GM21723 (cell line): Measurements from ENCODE around the gene DDX52.

Experiments used
- ATAC-seq: cut with Tn5 transposase; IDR thresholded peaks from one replicate; pipeline ENCODE4 v1.9.1; 2021; ENCODE audit warnings: mild to moderate bottlenecking, moderate library complexity; ENCODE audit not compliant: unreplicated experiment

DDX52 gene

DNA sequence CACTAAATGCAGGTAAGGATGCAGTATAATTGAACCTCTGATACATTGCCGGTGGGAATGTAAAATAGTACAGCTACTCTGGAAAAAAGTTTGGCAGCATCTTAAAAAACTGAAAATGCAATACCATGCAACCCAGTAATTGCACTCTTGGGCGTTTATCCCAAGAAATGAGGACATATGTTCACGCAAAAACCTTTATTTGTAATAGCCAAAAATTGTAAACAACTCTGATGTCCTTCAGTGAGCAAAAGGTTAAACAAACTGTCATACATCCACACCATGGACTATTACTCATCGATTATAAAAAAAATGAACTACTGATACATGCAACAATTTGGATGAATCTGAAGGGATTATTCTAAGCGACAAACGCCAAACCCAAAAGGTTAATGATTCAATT, 51.0 kb downstream of the DDX52 start:
- no peak for ATAC-seq

DNA sequence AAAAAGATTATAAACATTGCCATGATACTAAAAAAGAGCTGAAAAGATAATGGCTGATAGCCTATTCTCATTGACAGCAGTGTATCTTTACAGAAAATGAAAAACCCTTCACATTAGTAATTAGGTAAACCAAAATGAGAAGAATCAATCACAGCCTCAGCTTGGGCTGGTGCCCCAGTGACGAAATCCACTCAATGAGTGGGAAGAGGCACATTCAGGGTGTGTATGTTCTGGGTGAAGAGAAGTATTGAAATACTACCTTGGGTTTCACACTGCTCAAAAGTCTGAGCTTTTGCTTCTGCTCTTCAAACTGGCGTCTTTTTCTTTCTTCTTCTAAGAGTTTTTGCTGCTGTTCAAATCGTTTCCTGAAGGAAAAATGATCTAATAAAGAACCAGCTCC, 58.2 kb downstream of the DDX52 start:
- ATAC-seq: no peak

DNA sequence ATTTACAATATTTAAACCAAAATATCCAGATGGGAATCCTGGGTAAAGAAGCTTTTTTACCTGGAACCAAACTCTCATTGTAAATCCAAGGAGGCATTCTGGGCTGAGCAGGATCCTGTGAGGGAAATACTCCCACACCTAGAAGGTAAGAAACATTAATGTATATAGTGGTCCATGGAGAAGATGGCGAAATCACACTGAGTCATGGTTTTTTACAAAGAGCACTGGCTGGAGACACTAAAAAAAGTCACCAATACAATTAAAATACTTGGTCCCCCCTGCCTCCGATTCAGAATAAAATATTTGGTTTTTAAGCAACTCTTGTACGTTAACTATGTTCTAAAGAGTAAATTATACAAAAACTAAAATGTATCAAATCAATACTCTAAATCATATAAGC, 67.0 kb downstream of the DDX52 start:
- no peak for ATAC-seq

DNA sequence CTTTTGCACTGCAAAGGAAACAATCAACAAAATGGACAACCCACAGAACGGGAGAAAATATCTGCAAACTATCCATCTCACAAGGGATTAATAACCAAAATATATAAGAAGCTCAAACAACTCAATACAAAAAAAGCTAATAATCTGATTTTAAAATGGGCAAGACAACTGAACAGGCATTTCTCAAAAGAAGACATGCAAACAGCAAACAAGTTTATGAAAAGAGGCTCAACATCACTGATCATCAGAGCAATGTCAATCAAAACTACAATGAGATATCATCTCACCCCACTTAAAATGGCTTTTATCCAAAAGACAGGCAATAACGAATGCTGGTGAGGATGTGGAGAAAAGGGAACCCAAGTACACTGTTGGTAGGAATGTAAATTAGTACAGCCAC, 68.8 kb downstream of the DDX52 start:
- ATAC-seq: no peak

DNA sequence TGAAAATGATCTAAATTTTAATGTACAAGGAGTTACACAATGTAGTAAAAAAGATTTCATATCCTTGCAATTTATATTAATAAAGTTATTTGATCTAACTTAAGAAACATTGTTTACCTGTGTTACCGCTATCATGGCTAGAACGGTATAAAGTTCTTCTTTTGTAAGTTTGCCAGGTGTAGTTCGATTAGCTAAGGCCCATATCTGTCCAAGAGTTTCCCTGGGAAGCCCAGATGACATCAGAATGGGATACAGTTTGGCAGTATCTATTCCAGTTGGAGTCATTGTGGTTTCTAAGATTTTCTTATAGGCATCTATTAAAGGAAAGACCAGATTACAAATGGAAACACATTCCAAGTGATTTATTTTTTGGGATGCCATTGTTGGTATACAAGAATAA, 71.6 kb downstream of the DDX52 start:
- no peak for ATAC-seq

DNA sequence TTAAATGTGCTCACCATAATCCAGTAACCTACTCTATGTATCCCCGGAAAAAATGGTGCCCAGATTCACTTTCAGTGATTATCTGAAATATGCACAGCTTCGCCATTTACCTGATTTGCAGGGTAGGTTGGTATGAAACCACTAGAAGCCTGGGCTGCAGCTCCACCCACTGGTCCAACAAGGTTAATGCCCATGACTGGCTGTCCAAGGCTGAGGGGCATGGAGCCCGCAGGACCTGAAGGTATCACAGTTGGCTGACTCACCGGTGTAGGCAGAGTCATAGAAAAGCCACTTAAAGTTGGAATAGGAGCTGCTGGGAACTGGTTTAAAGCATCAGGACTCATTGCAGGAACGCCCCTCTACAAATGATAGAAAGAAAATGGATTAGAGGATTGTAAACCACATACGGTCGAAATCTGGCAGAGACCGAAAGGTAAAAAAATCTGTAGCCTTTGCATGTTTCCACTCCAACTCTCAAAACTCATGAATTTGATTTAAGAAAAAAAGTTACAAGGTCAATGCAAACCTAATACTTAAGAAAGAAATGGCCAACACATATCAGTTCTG, 72.6 kb downstream of the DDX52 start:
- ATAC-seq: no peak

DNA sequence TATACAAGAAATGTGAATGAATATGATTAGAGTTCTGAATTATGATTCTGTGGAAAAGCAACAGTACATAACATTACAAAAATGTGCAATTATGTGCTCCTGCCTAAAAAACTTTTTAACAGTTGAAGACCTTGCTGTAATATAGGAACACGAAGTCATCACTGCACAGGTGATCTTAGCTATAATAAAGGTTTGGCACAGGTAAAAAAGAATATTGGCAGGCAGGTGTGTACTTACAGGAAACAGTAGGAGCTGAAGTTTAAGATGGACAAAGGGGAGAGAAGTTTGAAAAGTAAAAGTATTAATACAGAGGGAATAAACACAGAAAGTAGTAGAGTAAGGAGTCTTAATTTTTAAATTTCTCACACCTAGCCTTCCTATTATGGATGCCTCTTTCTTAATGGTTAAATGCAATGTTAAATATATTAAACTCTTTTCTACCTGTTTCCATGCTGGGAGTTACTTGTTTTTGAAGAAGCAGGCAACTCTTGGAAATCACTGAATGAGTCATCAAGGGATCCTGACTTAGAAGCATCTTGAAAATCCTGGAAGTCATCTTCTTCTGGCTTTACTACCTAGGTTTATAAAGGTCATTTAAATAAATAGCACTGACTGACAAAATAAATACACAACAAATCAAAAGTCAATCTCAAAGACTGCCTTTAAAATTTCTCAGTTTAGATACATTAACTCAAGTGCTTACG, 74.7 kb downstream of the DDX52 start:
- ATAC-seq: no peak

DNA sequence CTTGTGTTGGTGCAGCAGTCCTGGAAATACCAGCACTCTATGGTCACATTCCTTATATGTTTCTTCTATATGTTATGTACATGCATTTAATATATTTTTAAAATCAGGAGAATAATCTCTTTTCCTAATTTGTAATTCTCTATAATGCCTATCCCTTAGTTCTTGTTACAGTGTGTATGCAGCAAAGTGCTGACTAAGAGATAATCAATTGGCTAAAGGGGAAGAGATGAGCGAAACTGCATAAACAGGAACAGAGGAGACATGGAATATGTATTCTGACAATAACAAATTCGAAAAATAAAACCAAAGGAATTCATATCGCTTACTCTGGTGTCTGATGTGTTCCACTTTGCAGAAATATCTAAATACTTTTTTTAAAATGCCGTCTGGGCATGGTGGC, 75.7 kb downstream of the DDX52 start:
- no peak for ATAC-seq

DNA sequence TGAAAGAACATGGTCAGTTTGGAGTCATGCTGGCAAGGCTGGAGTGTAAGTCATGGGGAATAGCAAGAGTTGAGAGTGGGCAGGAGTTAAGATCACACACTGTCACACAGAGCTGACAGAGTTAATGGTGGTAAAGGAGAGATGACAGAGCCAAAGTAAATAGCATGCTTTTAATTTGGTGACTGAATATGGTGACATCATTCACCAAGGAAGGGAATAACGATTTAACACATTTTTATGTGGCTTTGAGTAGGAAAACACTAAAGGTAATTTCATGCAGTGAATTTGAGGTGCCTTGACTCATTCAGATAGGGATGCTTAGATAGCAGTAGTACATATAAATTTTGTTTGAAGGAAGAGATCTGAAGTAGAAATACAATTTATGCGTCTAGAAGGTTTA, 76.1 kb downstream of the DDX52 start:
- ATAC-seq: no peak

DNA sequence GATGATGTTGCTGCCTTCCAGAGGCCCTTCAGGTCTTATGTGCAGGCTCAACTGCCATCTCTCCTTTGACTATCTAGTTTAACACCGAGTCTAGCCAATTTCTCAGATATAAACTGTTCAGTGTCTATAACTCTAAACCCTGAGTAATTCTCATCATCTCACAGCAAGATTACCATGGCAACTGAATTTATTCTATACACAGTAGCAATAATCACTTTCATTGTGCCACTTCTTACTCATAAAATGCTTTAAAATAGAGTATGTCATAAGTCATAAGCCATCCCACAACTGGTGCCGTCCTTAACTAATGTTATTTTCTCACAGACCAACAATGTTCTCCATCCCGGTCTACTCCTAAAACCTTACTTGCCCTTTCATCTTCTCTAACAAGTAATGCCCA, 79.0 kb downstream of the DDX52 start:
- ATAC-seq: no peak

DNA sequence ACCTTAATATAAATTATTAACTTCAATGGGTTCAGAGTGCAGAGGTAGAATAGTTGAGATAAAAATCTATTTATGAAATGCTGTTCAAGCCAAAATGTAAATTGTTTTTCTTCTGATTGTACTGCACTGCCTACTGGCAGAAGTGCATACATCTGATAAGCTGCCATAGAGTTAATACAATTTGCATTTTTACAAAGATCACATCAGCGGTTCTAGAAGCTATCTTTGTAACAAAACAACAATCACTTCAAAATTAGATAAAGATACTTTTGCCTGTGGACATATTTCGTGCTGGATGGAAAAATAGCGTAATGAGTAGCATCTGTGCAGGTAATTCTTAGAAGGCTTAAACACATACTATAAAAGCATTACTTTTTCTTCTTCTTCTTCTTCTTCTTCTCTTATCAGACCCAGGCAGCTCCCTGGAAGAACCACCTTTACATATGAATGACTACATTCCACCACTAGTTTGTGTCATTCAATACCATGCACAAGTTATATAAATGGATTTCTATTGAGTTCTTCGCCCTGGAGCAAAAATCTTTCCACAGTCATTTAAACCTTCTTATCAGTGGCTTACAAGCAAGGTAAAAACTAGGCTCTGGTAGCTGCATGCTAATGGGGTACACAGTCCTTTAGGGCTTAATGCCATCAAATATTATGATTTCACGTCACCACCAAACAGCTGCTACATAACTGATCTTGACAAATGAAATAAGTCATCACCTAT, 81.1 kb downstream of the DDX52 start:
- no peak for ATAC-seq
